ENCODE results near the gene CDKAL1. TPM values are rescaled to one million over a fixed set of nuclear protein-coding genes. Genes with fewer than 3 reads are reported as not detected.

The CDKAL1 gene
- total RNA-seq, 6 experiments from 2014 or later = 9.2 to 14.3 (median 11.9) TPM

DNA sequence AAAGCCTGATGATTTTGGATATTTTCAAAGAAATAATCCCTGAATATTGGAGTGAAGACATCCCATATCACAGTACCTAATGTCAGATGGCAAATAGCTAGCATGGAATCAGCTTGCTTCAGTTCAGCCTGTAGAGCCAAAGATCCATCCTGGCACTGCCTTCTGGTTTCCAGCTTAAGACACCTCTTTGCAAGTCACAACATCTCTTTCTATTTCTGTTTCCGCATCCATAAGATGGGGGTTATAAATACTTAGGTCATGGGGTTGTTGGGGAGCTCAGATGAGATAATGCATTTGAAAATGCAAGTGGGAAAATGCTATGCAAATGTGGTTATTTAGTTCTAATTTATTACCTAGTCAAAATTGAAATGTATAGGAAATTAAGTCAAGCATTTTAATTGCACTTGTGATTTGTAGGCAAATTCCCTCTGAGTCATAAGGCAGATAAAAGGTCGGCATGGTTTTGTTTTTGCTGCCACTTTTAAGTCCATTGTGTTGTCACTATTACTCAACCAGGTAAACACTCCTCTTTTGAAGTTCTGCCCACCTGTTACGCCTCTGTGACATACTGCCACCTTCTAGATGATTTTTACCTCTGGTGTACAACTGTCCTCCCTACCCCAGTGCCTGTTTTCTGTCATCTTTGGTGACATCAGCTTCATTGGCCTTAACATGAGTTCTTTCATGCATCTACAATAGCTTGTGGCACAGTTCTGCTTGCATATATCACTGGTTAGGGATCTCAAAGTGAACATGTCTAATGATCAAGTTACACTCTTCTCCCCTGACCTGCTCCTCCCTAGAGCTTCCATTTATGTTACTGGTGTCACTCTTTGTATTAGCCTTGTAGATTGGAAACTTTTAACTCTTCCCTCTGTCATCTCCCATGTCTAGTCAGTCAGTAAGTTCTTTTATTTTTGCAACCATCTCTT, 96.6 kb downstream of the CDKAL1 start:
- TF ChIP-seq, protein P1, sequence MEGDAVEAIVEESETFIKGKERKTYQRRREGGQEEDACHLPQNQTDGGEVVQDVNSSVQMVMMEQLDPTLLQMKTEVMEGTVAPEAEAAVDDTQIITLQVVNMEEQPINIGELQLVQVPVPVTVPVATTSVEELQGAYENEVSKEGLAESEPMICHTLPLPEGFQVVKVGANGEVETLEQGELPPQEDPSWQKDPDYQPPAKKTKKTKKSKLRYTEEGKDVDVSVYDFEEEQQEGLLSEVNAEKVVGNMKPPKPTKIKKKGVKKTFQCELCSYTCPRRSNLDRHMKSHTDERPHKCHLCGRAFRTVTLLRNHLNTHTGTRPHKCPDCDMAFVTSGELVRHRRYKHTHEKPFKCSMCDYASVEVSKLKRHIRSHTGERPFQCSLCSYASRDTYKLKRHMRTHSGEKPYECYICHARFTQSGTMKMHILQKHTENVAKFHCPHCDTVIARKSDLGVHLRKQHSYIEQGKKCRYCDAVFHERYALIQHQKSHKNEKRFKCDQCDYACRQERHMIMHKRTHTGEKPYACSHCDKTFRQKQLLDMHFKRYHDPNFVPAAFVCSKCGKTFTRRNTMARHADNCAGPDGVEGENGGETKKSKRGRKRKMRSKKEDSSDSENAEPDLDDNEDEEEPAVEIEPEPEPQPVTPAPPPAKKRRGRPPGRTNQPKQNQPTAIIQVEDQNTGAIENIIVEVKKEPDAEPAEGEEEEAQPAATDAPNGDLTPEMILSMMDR (IDR thresholded peaks at IDR 0.05) = no peak
- Mint-ChIP-seq H3K27me3 (ENCODE audit: insufficient read depth) (no peaks in the 10 kb centered on the region), H3K36me3 (ENCODE audit: low read depth) (no peaks in the 10 kb centered on the region; the same call in 1 of the 2 replicates), H3K27ac (no peak overlapping the region), H3K9me3 (no peaks in the 10 kb centered on the region), H3K4me3 (no peak overlapping the region), H3K4me1 (ENCODE audit: low read depth) (peaks cover 7% of the 10 kb centered on the region)
- DNase-seq = no peak

DNA sequence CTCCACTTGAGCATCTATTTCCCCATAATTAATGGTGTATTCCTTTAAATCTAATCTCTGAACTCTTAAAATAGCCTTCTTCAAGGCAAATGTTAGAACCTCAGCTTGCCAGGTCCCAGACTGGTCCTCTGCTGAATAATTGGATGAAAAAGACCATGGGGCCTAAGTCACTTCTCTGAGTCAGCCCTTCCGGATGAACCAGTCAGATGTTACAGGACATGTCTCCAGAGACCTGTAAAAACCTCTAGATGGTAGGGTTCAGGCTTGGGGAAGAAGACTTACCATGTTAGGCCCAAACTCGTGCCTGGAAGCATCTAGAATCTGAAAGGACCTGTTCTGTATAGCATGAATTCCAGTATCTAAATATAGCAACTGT, 97.3 kb downstream of the CDKAL1 start:
- no peak for DNase-seq
- no peak overlapping the region for H3K27ac Mint-ChIP-seq
- H3K4me1 Mint-ChIP-seq (ENCODE audit: low read depth) = peaks cover 7% of the 10 kb centered on the region
- H3K4me3 Mint-ChIP-seq = no peak overlapping the region
- H3K27me3 Mint-ChIP-seq (ENCODE audit: insufficient read depth) = no peaks in the 10 kb centered on the region
- TF ChIP-seq, protein P1 (IDR thresholded peaks at IDR 0.05) = no peak
- no peaks in the 10 kb centered on the region; the same call in 1 of the 2 replicates for H3K36me3 Mint-ChIP-seq (ENCODE audit: low read depth)
- no peaks in the 10 kb centered on the region for H3K9me3 Mint-ChIP-seq

DNA sequence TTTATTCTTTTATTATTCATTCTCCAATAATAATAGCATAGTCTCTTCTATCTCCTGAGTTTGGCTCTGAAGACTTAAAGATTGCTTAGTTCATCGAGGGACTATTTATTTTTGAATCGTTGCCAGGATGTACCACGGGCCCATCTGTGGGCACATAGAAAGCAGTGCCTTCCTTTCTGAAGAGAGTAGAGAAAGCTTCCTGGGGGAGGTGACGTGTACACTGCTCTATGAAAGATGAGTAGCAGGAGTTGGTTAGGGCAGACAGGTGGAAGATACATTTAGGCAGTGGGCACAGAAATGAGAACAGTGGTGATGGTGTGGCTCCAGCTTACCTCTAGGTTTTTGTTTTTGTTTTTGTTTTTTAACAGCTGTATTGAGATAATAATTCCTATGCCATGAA, 98.4 kb downstream of the CDKAL1 start:
- Mint-ChIP-seq H3K27ac (no peak overlapping the region), H3K9me3 (no peaks in the 10 kb centered on the region), H3K4me3 (no peak overlapping the region), H3K4me1 (ENCODE audit: low read depth) (peaks cover 7% of the 10 kb centered on the region), H3K36me3 (ENCODE audit: low read depth) (no peaks in the 10 kb centered on the region; the same call in 1 of the 2 replicates), H3K27me3 (ENCODE audit: insufficient read depth) (no peaks in the 10 kb centered on the region)
- TF ChIP-seq, protein P1 (IDR thresholded peaks at IDR 0.05) = no peak
- DNase-seq = no peak

DNA sequence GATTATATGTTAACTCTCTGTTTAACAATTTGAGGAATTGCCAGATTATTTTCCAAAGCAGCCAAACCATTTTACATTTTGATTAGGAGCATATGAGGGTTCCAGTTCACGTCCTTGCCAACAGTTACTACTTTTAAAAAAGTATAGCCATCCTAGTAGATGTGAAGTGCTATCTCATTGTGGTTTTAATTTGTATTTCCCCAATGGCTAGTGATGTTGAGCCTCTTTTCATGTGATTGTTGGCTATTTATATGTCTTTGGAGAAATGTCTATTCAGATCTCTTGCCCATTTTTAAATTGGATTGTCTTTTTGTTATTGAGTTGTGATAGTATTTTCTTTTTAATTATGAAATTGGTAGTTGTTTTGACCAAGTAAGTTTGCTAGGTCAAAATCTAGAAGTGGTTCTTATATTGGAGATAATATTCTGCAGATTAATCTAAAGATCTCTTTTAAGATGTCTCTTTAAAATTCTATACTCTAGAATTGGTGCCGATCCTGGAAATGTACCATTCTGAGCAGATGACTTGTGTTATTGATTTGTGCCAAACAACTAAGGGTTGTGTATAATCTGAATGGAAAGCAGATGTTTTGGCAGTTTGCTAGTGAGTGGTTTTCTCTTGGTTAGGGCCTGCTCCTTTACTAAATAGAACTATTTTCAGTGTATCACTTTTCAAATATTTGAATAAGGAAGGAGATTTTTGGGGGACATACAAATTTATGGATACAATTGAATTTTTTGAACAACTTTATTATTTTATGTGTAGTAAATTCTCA, 99.5 kb downstream of the CDKAL1 start:
- DNase-seq = no peak
- no peak overlapping the region for H3K4me3 Mint-ChIP-seq
- no peaks in the 10 kb centered on the region; the same call in 1 of the 2 replicates for H3K36me3 Mint-ChIP-seq (ENCODE audit: low read depth)
- H3K4me1 Mint-ChIP-seq (ENCODE audit: low read depth) = peaks cover 7% of the 10 kb centered on the region
- no peak overlapping the region for H3K27ac Mint-ChIP-seq
- no peaks in the 10 kb centered on the region for H3K9me3 Mint-ChIP-seq
- no peaks in the 10 kb centered on the region for H3K27me3 Mint-ChIP-seq (ENCODE audit: insufficient read depth)
- TF ChIP-seq, protein P1 (IDR thresholded peaks at IDR 0.05) = no peak

DNA sequence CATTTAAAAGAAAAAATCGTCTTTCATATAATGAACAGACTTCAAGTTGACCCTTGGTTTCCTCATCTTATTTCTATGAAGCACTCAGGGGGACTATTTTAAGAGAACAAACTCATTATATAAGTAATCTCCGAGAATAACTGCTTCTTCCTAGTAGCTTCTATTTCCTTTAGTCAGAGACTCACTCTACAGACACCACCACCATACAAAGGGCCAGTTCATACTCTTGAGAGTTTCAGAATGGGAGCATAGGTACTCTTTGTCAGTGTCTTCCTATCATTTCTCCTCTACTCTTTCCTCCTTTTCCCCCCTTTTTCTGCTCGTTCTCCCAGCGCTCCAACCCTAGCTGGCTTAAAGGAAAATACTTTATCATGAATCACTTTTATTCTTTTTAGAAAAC, 104.9 kb downstream of the CDKAL1 start:
- Mint-ChIP-seq H3K4me1 (ENCODE audit: low read depth) (peaks cover 10% of the 10 kb centered on the region), H3K27ac (no peak overlapping the region), H3K9me3 (no peaks in the 10 kb centered on the region), H3K4me3 (no peak overlapping the region), H3K36me3 (ENCODE audit: low read depth) (no peaks in the 10 kb centered on the region; the same call in none of the 2 replicates), H3K27me3 (ENCODE audit: insufficient read depth) (no peaks in the 10 kb centered on the region)
- no peak for DNase-seq
- TF ChIP-seq, protein P1 (IDR thresholded peaks at IDR 0.05) = no peak
